WTC11 (cell line): ENCODE data around the gene DCP1B.

Experiments
- RELA ChIP-seq: sonication (generic); formaldehyde crosslinking; IDR thresholded peaks from 2 replicates; pipeline ENCODE4 v1.8.1; 2022; ENCODE audit warnings: missing genetic modification reagents, mild to moderate bottlenecking, borderline replicate concordance
- ZNF138 ChIP-seq: sonication (generic); formaldehyde crosslinking; conservative IDR thresholded peaks from 2 replicates; pipeline ENCODE4 v1.8.1; 2022; ENCODE audit warnings: mild to moderate bottlenecking, moderate library complexity, missing genetic modification reagents
- TF ChIP-seq, protein P1 (sequence below): fragments of 200-600 bp; IDR thresholded peaks from 2 replicates; pipeline ENCODE4 v1.8.0; 2022; ENCODE audit warnings: antibody characterized with exemption
- TF ChIP-seq, protein P2 (sequence below): sonication (generic); formaldehyde crosslinking; IDR thresholded peaks from 2 replicates; pipeline ENCODE4 v1.8.0; 2023; ENCODE audit warnings: missing genetic modification reagents

DNA sequence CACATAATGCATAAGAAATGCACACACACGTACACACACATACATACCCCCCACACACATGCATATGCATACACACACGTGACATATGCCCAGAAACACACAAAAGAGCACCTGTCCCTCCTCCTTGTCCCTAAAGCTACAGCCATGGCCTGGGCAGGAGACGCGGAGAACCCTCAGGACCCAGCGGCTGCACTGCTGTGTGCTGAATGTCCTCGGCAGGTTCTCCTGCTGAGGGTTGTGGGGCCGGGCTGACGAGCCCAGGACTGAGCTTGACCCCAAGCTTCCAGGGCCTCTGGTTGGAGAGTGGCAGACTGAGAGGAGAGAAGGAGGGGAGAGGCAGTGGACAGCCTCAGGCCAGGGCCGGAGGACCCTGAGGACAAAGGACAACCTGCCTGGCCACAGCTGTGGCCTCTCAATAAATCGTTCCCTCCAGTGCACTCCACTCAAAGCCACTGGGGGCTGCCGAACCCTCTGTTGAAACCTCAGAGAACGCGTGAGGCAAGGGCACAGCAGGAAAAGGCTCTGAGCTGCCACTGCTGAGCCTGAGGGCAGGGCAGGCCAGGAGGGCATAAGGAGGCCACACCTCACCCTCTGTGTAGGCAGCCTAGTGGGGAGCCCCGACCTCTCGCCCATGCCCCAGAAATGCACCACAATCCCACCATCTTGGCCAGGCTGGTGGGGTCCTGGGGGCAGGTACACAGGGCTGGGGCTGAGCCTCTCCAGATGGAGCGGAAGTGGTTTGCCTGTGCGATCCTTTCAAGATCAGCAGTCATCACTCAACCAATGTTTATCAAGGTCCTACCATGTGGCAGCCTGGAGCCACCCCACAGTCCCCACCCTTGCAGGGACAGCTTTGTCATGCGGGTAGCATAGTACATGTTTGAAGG is 88.9 kb downstream of the DCP1B start:
- TF ChIP-seq, protein P1, sequence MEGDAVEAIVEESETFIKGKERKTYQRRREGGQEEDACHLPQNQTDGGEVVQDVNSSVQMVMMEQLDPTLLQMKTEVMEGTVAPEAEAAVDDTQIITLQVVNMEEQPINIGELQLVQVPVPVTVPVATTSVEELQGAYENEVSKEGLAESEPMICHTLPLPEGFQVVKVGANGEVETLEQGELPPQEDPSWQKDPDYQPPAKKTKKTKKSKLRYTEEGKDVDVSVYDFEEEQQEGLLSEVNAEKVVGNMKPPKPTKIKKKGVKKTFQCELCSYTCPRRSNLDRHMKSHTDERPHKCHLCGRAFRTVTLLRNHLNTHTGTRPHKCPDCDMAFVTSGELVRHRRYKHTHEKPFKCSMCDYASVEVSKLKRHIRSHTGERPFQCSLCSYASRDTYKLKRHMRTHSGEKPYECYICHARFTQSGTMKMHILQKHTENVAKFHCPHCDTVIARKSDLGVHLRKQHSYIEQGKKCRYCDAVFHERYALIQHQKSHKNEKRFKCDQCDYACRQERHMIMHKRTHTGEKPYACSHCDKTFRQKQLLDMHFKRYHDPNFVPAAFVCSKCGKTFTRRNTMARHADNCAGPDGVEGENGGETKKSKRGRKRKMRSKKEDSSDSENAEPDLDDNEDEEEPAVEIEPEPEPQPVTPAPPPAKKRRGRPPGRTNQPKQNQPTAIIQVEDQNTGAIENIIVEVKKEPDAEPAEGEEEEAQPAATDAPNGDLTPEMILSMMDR = no peak
- TF ChIP-seq, protein P2, sequence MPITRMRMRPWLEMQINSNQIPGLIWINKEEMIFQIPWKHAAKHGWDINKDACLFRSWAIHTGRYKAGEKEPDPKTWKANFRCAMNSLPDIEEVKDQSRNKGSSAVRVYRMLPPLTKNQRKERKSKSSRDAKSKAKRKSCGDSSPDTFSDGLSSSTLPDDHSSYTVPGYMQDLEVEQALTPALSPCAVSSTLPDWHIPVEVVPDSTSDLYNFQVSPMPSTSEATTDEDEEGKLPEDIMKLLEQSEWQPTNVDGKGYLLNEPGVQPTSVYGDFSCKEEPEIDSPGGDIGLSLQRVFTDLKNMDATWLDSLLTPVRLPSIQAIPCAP (CRISPR knock-in tag) = no peak
- TF ChIP-seq ZNF138 (CRISPR knock-in tag) = no peak
- TF ChIP-seq RELA (CRISPR knock-in tag) = no peak
